HepG2 (cell line): ENCODE data around the gene HPS6. TPM values are rescaled to one million over a fixed set of nuclear protein-coding genes. Genes with fewer than 3 reads are reported as not detected.
A peak's percentile ranks its signal among the peaks of the same experiment; 100 is the strongest.

Experiments used
- ATAC-seq: fragments of 200-7000 bp; cut with Tn5 transposase; 3 replicates; pipeline ENCODE4 v1.9.1; 2020; ENCODE audit warnings: mild to moderate bottlenecking, moderate library complexity
- Bru-seq: library from RNA; stranded (reverse); fragments of 400-500 nt; gene quantifications from one replicate; lab custom pipeline; 2021; lab: Mats Ljungman, UMichigan
- BruChase-seq, 2 experiments: library from RNA; stranded (reverse); fragments of 400-500 nt; gene quantifications; one replicate each; lab custom pipeline; 2021; lab: Mats Ljungman, UMichigan
- BruUV-seq: library from RNA; stranded (reverse); fragments of 400-500 nt; replicated peaks from 2 replicates; lab custom pipeline; 2021; lab: Mats Ljungman, UMichigan
- CTCF ChIA-PET: fragments of 300-600 bp; formaldehyde crosslinking; extraction: SDS; loops from one replicate; lab custom pipeline; 2021; ENCODE audit warnings: low total read pairs, inconsistent platforms, low intra/inter-chr PET ratio; lab: Yijun Ruan, JAX
- POLR2A ChIA-PET: fragments of 350-600 bp; sonication (Branson Sonifier 250); formaldehyde crosslinking; loops from one replicate; lab custom pipeline; 2020; ENCODE audit warnings: antibody characterized with exemption, inconsistent platforms; lab: Yijun Ruan, JAX
- DNase-seq: peaks from one replicate; pipeline ENCODE4 v3.0.0-alpha.2; 2015; ENCODE audit warnings: low spot score
- FAIRE-seq: peaks from 3 replicates; lab custom pipeline; 2011; peaks lifted over from hg19 to GRCh38; lab: Jason Lieb, UNC
- H2AFZ ChIP-seq: one replicate; pipeline ENCODE4 v1.6.1; 2011; ENCODE audit warnings: low read length, inconsistent platforms
- H3K27ac ChIP-seq: fragments of 300-600 bp; 3 replicates; pipeline ENCODE4 v1.8.0; 2011; ENCODE audit warnings: mixed run types, mild to moderate bottlenecking, mixed read lengths, low read length, inconsistent platforms; ENCODE audit not compliant: insufficient read depth; ENCODE audit errors: extremely low read length
- H3K27me3 ChIP-seq, 2 experiments: fragments of 200-600 bp in 1 of 2; 2 replicates in 1 of 2; 3 replicates in 1 of 2; pipeline versions ENCODE4 v1.6.0 to v1.8.0; 2011; ENCODE audit warnings: low read length in 2 of 2, mild to moderate bottlenecking in 2 of 2, moderate library complexity in 2 of 2, inconsistent platforms in 1 of 2; ENCODE audit not compliant: insufficient read depth in 2 of 2, control insufficient read depth in 1 of 2
- H3K36me3 ChIP-seq, 2 experiments: fragments of 200-600 bp in 1 of 2; replicated peaks in 1 of 2; 2 replicates in 1 of 2; 3 replicates in 1 of 2; pipeline versions ENCODE4 v1.5.1 to v1.8.0; 2011; ENCODE audit warnings: low read length in 2 of 2, inconsistent platforms in 1 of 2; ENCODE audit not compliant: insufficient read depth in 2 of 2, control insufficient read depth in 1 of 2
- H3K4me1 ChIP-seq: 2 replicates; pipeline ENCODE4 v1.5.1; 2012; ENCODE audit warnings: low read length, inconsistent platforms; ENCODE audit not compliant: insufficient read depth
- H3K4me2 ChIP-seq: 2 replicates; pipeline ENCODE4 v1.6.0; 2011; ENCODE audit warnings: low read depth, low read length, inconsistent platforms
- H3K4me3 ChIP-seq, 3 experiments: fragments of 200-600 bp in 1 of 3; sonication (generic), shearing (Covaris generic) in 1 of 3; replicated peaks in 1 of 3; 2 replicates each; pipeline ENCODE4 v1.5.1; 2011 to 2016; ENCODE audit warnings: low read length in 3 of 3, inconsistent platforms in 2 of 3, low read depth in 2 of 3, mild to moderate bottlenecking in 2 of 3, control low read depth in 1 of 3, mixed read lengths in 1 of 3; ENCODE audit not compliant: insufficient read depth in 1 of 3
- H3K79me2 ChIP-seq: one replicate; pipeline ENCODE4 v1.6.1; 2011; ENCODE audit warnings: low read length, inconsistent platforms; ENCODE audit not compliant: insufficient read depth
- H3K9ac ChIP-seq: 2 replicates; pipeline ENCODE4 v1.6.0; 2011; ENCODE audit warnings: mild to moderate bottlenecking, low read depth, low read length, inconsistent platforms; ENCODE audit not compliant: insufficient read depth
- H3K9me3 ChIP-seq: 2 replicates; pipeline ENCODE4 v1.5.1; 2012; ENCODE audit warnings: mild to moderate bottlenecking, low read length
- H4K20me1 ChIP-seq: 2 replicates; pipeline ENCODE4 v1.6.0; 2011; ENCODE audit warnings: inconsistent platforms, mild to moderate bottlenecking, low read length, moderate library complexity; ENCODE audit not compliant: insufficient read depth
- HDAC6 ChIP-seq: fragments of 200-600 bp; sonication (generic); IDR thresholded peaks from 2 replicates; pipeline ENCODE4 v1.7.0; 2017; ENCODE audit warnings: mild to moderate bottlenecking, antibody characterized with exemption, low read length, low read depth
- SNAPC5 ChIP-seq: sonication (generic); formaldehyde crosslinking; IDR thresholded peaks from 2 replicates; pipeline ENCODE4 v1.8.1; 2023; ENCODE audit warnings: mild to moderate bottlenecking, missing genetic modification reagents, borderline replicate concordance
- YEATS2 ChIP-seq: sonication (generic); formaldehyde crosslinking; IDR thresholded peaks from 2 replicates; pipeline ENCODE4 v1.4.0; 2020; ENCODE audit warnings: missing genetic modification reagents, borderline replicate concordance
- ZNF354B ChIP-seq: sonication (generic); formaldehyde crosslinking; IDR thresholded peaks from 2 replicates; pipeline ENCODE4 v1.8.0; 2022; ENCODE audit warnings: mild to moderate bottlenecking, missing genetic modification reagents
- WGBS: methylation state at CpG from one replicate; pipeline ENCODE4 v1.1.6; 2017; ENCODE audit warnings: low lambda C conversion rate; 5-methylcytosine and 5-hydroxymethylcytosine counted together
- in situ Hi-C: cut with HindIII; loops from 2 replicates; pipeline ENCODE4 v1.10.0; 2017; ENCODE audit warnings: low pct_unique_long_range_greater_than_20kb; ENCODE audit not compliant: extremely low pct_ligation_motif_present
- intact Hi-C: fragments of 100-400 bp; cut with micrococcal nuclease; formaldehyde crosslinking; loops from one replicate; pipeline ENCODE4 v1.10.0; 2022; ENCODE audit not compliant: unreplicated experiment
- long read RNA-seq, 2 experiments: library from RNA in 1 of 2; library from polyadenylated mRNA in 1 of 2; stranded (forward) in 1 of 2; unstranded in 1 of 2; transcript quantifications; one replicate each; pipeline ENCODE4 v2.0.0, GENCODE V29; 2019 to 2022
- polyA minus RNA-seq, 3 experiments: library from RNA; depleted of rRNA, polyadenylated mRNA; stranded (reverse); fragments of >200 nt; gene quantifications; 2 replicates each; pipeline ENCODE4 v1.2.3, GENCODE V29; 2011; ENCODE audit warnings: low replicate concordance in 1 of 3
- polyA plus RNA-seq, 8 experiments: library from polyadenylated mRNA; depleted of rRNA in 3 of 8; stranded (reverse) in 7 of 8; unstranded in 1 of 8; fragments of >200 nt; fragmentation: Illumina TruSeq in 4 of 8; extraction: Trizol in 4 of 8; gene quantifications; 2 replicates each; pipeline versions ENCODE4 v1.2.1 to v1.2.3, GENCODE V29; 2011 to 2016; ENCODE audit warnings: low read depth in 4 of 8, missing spikeins in 1 of 8, mixed read lengths in 1 of 8; ENCODE audit not compliant: insufficient read depth in 1 of 8
- total RNA-seq, 5 experiments: library from RNA; depleted of rRNA; stranded (reverse); fragments of >200 nt; fragmentation: Illumina TruSeq; extraction: Trizol; gene quantifications; 2 replicates each; pipeline ENCODE4 v1.2.3, GENCODE V29; 2016; ENCODE audit warnings: low read depth in 1 of 5
- TF ChIP-seq, protein P1 (sequence below): sonication (generic); formaldehyde crosslinking; IDR thresholded peaks from 2 replicates; pipeline ENCODE4 v1.4.0; 2020; ENCODE audit warnings: missing genetic modification reagents
- TF ChIP-seq, protein P2 (sequence below): sonication (generic); formaldehyde crosslinking; IDR thresholded peaks from 2 replicates; pipeline ENCODE4 v1.4.0; 2020; ENCODE audit warnings: missing genetic modification reagents, mild to moderate bottlenecking, borderline replicate concordance

HPS6 gene
- 14.9 and 15.1 TPM in 2 replicates for total RNA-seq (2016; rRNA removed; fragmentation: Illumina TruSeq; extraction: Trizol)
- 1.0 and 1.9 TPM in 2 replicates for total RNA-seq (2016; cell fraction: cytosol; rRNA removed; fragmentation: Illumina TruSeq; extraction: Trizol; ENCODE audit: low read depth)
- total RNA-seq (2016; cell fraction: insoluble cytoplasmic fraction; rRNA removed; fragmentation: Illumina TruSeq; extraction: Trizol), result 14.4 and 15.1 TPM in 2 replicates
- 3.8 and 4.1 TPM in 2 replicates for total RNA-seq (2016; cell fraction: membrane; rRNA removed; fragmentation: Illumina TruSeq; extraction: Trizol)
- total RNA-seq (2016; cell fraction: nucleus; rRNA removed; fragmentation: Illumina TruSeq; extraction: Trizol), result 7.6 and 8.1 TPM in 2 replicates
- polyA plus RNA-seq (2011; rRNA removed), result 2.9 and 4.2 TPM in 2 replicates
- polyA plus RNA-seq (2011; cell fraction: cytosol; rRNA removed), result 3.7 and 4.1 TPM in 2 replicates
- 3.6 TPM in 2 replicates for polyA plus RNA-seq (2011; cell fraction: nucleus; rRNA removed)
- polyA plus RNA-seq (2012), result 4.0 and 4.1 TPM in 2 replicates
- 0.47 and 0.53 TPM in 2 replicates for polyA plus RNA-seq (2016; cell fraction: cytosol; fragmentation: Illumina TruSeq; extraction: Trizol; ENCODE audit: low read depth)
- 9.3 and 10.5 TPM in 2 replicates for polyA plus RNA-seq (2016; cell fraction: insoluble cytoplasmic fraction; fragmentation: Illumina TruSeq; extraction: Trizol; ENCODE audit: low read depth)
- polyA plus RNA-seq (2016; cell fraction: membrane; fragmentation: Illumina TruSeq; extraction: Trizol; ENCODE audit: low read depth), result 0.76 and 1.3 TPM in 2 replicates
- polyA plus RNA-seq (2016; cell fraction: nucleus; fragmentation: Illumina TruSeq; extraction: Trizol; ENCODE audit: insufficient read depth, low read depth), result 5.4 and 6.0 TPM in 2 replicates
- polyA minus RNA-seq (2011; rRNA and poly(A)+ RNA removed; ENCODE audit: low replicate concordance), result 14.1 and 24.9 TPM in 2 replicates
- polyA minus RNA-seq (2011; cell fraction: cytosol; rRNA and poly(A)+ RNA removed), result 5.7 and 6.4 TPM in 2 replicates
- polyA minus RNA-seq (2011; cell fraction: nucleus; rRNA and poly(A)+ RNA removed), result 7.0 and 7.1 TPM in 2 replicates
- percentile 71 among the genes with signal in this experiment for Bru-seq, nascent RNA
- percentile 48 among the genes with signal in this experiment for BruChase-seq, experiment 1, labeled RNA remaining after a 6-hour chase
- BruChase-seq, experiment 2, labeled RNA remaining after a 2-hour chase, result percentile 76 among the genes with signal in this experiment
- long read RNA-seq, experiment 1, transcript HPS6-201 (1 exons, 2,649 nt), result major isoform, 8 of 8 reads
- long read RNA-seq, experiment 1, partial matches to known transcripts, result 0 of 8 reads
- long read RNA-seq, experiment 1, other reads (novel, unspliced or antisense), result 0 of 8 reads
- long read RNA-seq, experiment 2, transcript HPS6-201 (1 exons, 2,649 nt), result major isoform, 19 of 19 reads
- long read RNA-seq, experiment 2, partial matches to known transcripts, result 0 of 19 reads
- long read RNA-seq, experiment 2, other reads (novel, unspliced or antisense), result 0 of 19 reads

DNA sequence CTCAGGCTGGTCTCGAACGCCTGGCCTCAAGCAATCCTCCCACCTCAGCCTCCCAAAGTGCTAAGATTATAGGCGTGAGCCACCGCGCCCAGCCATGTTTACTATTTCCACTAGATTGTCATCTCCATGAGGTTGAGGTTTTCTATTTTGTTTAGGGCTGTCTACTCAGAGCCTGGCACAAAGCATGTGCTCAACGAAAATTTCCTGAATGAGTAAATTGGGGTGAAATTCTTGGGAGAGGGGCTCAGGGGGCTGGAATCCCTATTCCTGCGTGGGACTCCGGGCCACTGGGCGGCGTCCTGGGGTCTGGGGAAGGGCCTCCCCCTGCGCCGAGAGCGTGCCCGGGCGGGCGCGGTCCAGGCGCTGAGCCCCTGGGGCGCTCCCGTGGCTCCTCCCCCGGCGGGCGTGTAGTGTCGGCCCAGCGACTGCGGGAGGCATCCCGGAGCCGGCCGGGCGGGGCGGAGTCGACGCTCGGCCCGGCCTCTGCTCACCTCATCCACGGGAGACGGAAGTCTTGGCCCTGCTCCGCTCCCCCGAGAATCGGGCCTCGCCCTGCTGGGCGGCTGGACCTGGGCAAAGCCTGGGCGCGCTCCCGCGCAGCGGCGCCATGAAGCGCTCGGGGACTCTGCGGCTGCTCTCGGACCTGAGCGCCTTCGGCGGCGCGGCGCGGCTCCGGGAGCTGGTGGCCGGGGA, at the start of gene HPS6:
Gene HPS6 (plus strand): TSS at position 482 of the 693 bp plus-strand sequence. CDS start 126 bp downstream, at position 608.
- FAIRE-seq, result peak; percentile 77
- POLR2A ChIA-PET, result interaction anchor here (0.9 to 3.5 kb wide), 4 partner anchors 8 to 55 kb away, joined by 3 to 39 read pairs (median 4); partner anchors contain the start of gene ARMH3
- CTCF ChIA-PET, result no interaction called here
- TF ChIP-seq, protein P1, sequence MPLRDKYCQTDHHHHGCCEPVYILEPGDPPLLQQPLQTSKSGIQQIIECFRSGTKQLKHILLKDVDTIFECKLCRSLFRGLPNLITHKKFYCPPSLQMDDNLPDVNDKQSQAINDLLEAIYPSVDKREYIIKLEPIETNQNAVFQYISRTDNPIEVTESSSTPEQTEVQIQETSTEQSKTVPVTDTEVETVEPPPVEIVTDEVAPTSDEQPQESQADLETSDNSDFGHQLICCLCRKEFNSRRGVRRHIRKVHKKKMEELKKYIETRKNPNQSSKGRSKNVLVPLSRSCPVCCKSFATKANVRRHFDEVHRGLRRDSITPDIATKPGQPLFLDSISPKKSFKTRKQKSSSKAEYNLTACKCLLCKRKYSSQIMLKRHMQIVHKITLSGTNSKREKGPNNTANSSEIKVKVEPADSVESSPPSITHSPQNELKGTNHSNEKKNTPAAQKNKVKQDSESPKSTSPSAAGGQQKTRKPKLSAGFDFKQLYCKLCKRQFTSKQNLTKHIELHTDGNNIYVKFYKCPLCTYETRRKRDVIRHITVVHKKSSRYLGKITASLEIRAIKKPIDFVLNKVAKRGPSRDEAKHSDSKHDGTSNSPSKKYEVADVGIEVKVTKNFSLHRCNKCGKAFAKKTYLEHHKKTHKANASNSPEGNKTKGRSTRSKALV (CRISPR knock-in tag), result no peak
- TF ChIP-seq SNAPC5 (no peak), HDAC6 (no peak), ZNF354B (CRISPR knock-in tag) (no peak), YEATS2 (CRISPR knock-in tag) (no peak; the same call in 1 of the 2 replicates)
- TF ChIP-seq, protein P2, sequence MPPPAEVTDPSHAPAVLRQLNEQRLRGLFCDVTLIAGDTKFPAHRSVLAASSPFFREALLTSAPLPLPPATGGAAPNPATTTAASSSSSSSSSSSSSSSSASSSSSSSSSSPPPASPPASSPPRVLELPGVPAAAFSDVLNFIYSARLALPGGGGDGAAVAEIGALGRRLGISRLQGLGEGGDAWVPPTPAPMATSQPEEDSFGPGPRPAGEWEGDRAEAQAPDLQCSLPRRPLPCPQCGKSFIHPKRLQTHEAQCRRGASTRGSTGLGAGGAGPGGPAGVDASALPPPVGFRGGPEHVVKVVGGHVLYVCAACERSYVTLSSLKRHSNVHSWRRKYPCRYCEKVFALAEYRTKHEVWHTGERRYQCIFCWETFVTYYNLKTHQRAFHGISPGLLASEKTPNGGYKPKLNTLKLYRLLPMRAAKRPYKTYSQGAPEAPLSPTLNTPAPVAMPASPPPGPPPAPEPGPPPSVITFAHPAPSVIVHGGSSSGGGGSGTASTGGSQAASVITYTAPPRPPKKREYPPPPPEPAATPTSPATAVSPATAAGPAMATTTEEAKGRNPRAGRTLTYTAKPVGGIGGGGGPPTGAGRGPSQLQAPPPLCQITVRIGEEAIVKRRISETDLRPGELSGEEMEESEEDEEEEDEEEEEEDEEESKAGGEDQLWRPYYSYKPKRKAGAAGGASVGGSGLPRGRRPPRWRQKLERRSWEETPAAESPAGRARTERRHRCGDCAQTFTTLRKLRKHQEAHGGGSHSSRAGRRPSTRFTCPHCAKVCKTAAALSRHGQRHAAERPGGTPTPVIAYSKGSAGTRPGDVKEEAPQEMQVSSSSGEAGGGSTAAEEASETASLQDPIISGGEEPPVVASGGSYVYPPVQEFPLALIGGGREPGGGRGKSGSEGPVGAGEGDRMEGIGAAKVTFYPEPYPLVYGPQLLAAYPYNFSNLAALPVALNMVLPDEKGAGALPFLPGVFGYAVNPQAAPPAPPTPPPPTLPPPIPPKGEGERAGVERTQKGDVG (CRISPR knock-in tag), result no peak

More for the DNA sequence above, at the start of gene HPS6:
- no peaks in the 10 kb centered on the region for H3K27me3 ChIP-seq
- no TSS peak for BruUV-seq
- no peak within 1 kb of the TSS for H2AFZ ChIP-seq
- peak within 1 kb of the TSS; percentile 91 to 93 (median 93) for H3K4me3 ChIP-seq
- H3K36me3 ChIP-seq, result peaks cover 0 to 3% of the 10 kb centered on the region in 2 experiments; a peak in 1 of 5 replicates
- peak within 1 kb of the TSS; percentile 80 for H3K27ac ChIP-seq
- 4% methylated on average over 12 of the region's 61 CpGs for WGBS
- H3K4me2 ChIP-seq, result peak within 1 kb of the TSS; percentile 90
- no peaks in the 10 kb centered on the region; the same call in 1 of the 2 replicates for H4K20me1 ChIP-seq
- peaks cover 13% of the 10 kb centered on the region for H3K79me2 ChIP-seq
- in situ Hi-C loops (no loop called here), intact Hi-C loops (loop anchor here (5.0 kb wide), 1 partner anchor 52 kb away; no protein-coding TSS in a partner anchor)
- peaks cover 29% of the 10 kb centered on the region for H3K4me1 ChIP-seq
- H3K9ac ChIP-seq, result peak within 1 kb of the TSS; percentile 94
- ATAC-seq, result peak; percentile 95
- peak; percentile 81 for DNase-seq
- no peaks in the 10 kb centered on the region for H3K9me3 ChIP-seq
